Stimulated activated CD8-positive, alpha-beta memory T cell treated with anti-CD3 and anti-CD28 coated beads, Interleukin-4, amount 100 ng/mL, for 48 hours (primary cell): ENCODE measurements around the gene PPP1R11.
"Not testable (repeated sequence)": the region's sequence is repeated elsewhere in the genome, so short reads cannot be mapped to it uniquely, and the experiment has no call there.

ENCODE experiments used
- DNase-seq: peaks from one replicate; pipeline ENCODE4 v3.0.0-alpha.2; 2020

The PPP1R11 gene

DNA sequence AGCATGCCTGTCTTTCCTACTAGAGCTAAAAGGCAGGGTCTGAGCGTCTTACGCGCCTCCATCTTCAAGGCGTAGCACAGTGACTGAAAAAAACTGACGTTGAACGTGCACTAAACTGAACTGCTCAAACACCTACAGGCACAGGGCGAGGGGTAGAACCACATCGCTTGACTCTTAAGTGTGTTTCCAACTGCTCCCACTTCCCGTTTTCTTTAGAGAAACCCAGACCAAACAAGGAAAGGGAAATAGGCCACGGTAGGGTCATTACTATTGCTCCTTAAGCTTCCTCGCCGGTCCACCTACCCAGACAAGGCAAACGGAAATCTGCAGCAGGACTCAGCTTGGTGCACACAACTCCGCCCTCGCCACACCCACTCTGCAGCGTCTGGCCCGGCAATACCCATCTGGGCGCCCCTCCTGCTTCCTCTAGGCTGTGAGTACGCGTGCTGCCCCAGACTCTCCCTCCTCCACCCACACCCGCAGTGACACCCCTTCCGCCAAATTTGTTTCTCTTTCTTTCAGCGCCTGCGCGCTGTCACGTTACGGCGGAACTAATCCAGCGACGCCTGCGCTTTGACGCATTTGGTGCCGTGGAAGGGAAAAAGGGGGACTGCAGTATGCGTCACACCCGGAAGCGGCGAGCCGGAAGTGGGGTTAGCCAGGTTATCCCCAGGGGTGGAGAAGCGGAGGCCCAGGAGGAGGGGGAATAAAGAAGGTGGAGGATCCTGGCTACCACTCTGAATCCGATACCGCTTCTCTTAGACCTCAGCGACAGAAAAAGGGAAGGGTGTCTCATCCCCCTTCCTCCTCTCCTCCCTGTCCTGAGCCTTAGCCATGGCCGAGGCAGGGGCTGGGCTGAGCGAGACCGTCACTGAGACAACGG is at the start of gene PPP1R11:
Gene PPP1R11 (plus strand): TSS at position 622 of the 883 bp plus-strand sequence. CDS start 213 bp downstream, at position 835.
- peak; percentile 97 for DNase-seq

- no peak for DNase-seq
Observed at GRCh38 chr6:30019819-30020218, 47.2 kb upstream of the PPP1R11 start.

DNA sequence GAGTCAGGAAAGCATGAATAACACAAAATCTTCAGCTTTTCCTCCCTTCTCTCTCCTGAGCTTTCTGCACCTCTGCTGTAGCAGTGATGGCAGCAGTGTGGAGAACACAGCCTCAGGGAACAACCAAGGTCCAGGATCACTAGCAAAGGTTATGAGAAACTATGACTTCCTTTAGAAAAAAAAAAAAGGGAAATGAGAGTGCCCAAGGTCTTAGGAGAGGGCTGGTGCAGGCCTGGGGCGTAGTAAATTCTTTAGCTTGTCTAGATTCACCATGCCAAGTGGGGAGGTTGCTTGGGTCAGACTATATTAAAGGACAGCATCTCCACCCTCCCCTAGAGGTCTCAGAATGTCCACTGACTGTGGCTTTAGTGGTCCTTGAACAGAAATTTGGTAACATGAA is 46.4 kb upstream of the PPP1R11 start:
- no peak for DNase-seq

- DNase-seq, result no peak
Observed at GRCh38 chr6:30022189-30022588, 44.8 kb upstream of the PPP1R11 start.

GRCh38 chr6:30022712-30023111 is 44.3 kb upstream of the PPP1R11 start:
- not testable (repeated sequence) for DNase-seq

DNA sequence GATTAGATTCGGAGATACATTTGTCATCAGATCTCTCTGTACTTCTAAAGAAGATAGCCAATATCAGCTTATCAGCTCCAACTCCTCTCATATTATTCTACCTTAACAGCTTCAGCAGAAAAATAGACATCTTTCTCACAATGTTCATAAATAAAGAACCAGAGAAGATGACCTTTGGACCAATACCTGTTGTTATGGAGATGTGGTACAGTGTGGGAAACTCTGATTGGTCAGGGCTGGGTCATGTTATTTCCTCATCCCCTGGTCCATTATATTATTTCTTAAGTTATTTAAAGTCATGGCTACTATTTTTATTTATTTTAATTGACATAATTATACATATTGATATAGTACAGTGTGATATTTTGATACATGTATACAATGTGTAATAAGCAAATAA is 41.8 kb upstream of the PPP1R11 start:
- DNase-seq, result no peak

DNA sequence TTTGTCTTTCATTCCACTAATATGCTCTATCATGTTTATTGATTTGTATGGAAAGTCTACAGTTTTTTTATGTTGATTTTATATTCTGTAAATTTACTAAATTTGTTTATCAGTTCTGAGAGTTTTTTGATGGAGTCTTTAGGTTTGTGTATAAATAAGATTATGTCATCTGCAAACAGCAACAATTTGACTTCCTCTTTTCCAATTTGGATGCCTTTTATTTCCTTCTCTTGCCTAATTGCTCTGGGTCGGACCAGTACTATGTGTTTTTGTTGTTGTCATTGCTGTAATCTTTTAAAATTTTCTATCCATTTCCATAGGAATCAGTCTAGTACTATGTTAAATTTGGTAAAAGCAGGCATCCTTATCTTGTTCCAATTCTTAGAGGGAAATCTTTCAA is 37.4 kb upstream of the PPP1R11 start:
- no peak for DNase-seq

DNA sequence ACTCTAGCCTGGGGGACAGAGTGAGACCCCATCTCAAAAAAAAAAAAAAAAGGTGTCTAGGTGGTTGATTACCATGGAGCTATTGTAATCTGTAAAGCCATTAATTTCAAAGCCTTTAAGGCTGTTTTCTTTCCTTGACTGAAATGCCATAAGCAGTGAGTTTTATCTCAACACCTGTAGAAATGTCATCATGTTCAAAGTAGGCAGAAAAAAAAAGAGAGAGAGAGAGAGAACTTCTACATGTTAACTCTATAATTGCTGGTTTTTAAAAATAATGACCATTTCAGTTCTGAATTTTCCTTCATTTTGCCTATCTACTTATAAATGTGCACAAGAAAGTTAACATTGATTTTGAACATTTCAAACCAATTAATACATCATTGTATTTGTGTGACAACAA is 35.6 kb upstream of the PPP1R11 start:
- DNase-seq, result no peak

- not testable (repeated sequence) for DNase-seq
Observed at GRCh38 chr6:30033440-30033839, 33.6 kb upstream of the PPP1R11 start.

- no peak for DNase-seq
Observed at GRCh38 chr6:30035784-30036183, 31.2 kb upstream of the PPP1R11 start.

GRCh38 chr6:30037182-30037788 is 29.7 kb upstream of the PPP1R11 start:
- DNase-seq, result no peak

DNA sequence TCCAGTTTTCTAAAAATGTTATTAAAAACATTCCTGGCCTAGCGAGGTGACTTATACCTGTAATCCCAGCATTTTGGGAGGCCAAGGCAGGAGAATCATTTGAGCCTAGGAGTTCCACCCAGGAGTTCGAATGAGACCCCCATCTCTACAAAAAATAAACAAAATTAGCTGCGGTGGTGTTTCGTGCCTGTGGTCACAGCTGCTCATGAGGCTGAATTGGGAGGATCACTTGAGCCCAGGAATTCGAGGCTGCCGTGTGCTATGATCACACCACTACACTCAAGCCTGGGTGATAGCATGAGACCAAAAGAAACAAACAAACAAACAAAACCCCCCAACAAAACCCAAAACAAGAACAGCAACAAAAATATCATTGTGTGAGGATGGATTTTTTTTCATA is 25.8 kb upstream of the PPP1R11 start:
- no peak for DNase-seq

DNA sequence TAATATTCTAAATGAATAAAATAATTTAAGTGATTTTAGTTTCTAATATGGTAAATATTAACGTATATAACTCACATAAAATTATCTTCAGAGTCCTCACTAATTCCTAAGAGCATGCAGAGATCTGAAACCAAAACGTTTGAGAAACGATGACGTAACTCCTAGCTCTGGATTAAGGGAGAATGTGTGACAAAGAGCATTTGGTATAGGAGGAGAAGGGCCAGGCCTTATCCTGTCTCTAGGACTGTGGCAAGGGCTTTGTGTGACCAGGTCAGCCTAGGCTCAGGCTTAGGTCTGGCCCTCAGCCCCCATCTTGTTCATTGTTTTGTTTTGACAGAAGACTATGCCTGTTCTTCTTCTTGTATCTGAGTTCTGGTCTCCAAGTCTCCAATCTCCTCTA is 25.2 kb upstream of the PPP1R11 start:
- no peak for DNase-seq

DNA sequence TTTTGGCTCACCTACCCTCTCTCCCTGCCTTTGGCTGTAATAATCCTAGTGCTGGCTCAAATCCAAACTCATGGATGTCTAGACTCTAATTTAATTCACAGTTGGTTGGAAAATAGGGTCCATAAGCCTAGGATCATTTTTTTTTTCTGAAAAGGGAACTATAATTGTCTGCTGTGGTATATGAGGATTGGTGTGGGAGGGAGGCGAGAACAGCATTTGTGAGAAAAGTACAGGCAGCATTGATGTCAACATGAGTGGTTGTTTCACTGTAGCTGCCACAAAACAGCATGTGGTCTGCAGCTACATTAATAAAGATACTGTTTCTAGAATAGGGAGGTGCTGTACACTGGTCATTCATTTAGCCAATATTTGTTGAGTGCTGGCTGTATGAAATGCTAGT is 24.5 kb upstream of the PPP1R11 start:
- no peak for DNase-seq

DNA sequence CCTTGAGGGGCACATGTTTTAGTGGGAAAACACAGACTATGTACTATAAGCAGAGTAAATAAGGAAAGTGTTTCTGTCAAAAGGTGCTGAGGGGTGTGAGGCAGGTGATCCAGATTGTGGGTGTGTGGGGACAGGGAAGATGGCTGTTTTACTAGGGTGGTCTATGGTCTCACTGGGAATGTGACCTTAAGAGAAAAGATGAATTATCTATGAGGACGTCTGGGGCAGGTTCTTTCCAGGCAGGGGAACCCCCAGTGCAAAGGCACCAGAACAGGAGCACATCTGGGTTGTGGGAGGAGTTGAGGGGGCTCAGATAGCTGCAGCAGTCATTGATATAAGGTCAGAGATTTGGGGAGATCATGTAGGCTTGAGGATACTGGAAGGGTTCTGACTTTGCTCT is 24.1 kb upstream of the PPP1R11 start:
- DNase-seq, result no peak

- no peak for DNase-seq
Observed at GRCh38 chr6:30043744-30044143, 23.3 kb upstream of the PPP1R11 start.

DNA sequence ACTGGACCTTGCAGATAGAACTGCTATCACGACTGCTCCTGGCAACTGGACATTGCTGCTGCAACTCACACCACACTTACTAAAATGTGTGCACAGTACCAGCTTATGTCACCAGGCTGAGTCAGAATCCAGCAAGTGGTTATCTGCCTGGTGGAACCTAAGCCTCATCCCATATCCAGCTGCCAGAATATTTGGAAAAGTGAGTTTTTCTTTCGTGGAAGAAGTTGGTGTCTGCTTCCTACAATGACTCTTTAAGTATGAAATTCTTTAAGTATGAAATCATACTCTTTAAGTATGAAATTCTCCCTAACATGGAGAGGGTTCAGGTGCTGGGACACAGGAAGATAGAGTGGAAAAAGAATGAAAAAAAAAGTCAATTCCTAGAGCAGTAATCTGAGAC is 22.4 kb upstream of the PPP1R11 start:
- no peak for DNase-seq

DNA sequence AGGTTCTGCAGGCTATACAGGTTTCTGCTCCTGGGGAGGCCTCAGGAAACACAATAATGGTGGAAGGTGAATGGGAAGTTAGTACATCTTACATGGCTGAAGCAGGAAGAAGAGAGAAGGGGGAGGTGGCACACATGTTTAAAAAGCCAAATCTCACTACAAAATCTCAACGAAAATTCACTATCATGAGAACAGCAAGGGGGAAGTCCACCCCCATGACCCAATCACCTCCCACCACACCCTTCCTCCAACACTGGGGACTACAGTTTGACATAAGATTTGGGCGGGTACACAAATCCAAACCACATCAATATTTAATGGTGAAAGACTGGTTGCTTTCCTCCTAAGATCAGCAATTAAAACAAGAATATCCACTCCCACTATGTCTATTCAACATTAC is 19.8 kb upstream of the PPP1R11 start:
- no peak for DNase-seq

GRCh38 chr6:30053682-30054081 is 13.3 kb upstream of the PPP1R11 start:
- DNase-seq, result no peak

- DNase-seq, result no peak
Observed at GRCh38 chr6:30055513-30055912, 11.5 kb upstream of the PPP1R11 start.

DNA sequence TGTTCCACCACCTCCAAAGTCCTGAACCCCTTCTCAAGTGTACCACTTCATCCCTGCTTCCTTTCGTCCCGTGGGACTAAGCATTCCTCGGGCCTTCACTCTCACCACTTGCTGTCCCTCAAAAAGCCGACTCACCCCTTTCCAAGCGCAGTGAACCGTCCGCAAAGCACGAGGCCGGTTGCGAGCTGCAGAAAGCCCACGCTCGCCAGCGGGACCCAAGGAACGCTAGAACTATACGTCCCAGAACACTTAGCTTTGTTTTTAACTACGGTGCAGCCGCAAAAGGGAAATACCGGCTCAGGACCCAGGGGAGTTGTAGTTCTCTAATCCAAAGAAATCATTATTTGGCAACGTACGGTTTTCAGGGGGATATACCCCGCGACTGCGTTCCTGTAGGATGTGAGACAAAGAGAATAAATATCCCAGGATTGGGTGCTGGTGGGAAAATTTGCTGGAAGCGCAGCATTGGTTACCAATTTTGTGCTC is 6.3 kb upstream of the PPP1R11 start:
- DNase-seq, result peak; percentile 53

DNA sequence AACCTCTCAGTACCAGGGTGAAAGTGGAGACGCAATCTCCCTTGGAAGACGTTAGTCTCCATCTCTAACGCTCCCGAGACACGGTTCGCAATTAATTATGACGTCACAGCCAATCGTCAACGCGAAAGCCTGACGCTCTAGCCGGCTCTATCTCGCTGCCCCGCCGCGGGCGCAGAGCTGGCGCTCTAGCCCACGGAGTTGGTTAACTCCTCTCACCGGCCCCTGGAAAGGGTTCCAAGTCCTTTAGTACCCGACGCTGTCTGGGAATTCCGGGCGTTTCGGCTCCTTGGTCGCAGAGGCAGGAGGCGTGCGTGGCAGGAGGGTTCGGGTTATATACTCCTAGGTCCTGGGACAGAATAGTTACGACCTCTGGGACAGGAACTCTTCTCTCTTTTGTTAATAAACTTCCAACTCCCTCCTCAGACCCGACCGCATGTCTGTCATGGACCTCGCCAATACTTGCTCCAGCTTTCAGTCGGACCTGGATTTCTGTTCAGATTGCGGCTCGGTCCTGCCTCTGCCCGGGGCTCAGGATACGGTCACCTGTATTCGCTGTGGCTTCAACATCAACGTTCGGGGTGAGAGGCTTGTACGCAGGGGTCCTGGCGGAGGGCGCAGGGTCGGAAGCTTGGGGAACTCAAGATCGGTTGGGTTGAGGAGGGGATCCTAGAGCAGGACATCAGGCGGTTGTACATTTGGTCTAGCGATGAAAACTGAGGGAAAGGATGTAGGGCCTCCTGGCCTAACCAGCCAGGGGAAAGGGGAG is 5.7 kb upstream of the PPP1R11 start, which contains the start of gene POLR1H:
Gene POLR1H (plus strand): TSS at position 174 of the 766 bp plus-strand sequence. CDS start 260 bp downstream, at position 434.
- peak; percentile 87 for DNase-seq

DNA sequence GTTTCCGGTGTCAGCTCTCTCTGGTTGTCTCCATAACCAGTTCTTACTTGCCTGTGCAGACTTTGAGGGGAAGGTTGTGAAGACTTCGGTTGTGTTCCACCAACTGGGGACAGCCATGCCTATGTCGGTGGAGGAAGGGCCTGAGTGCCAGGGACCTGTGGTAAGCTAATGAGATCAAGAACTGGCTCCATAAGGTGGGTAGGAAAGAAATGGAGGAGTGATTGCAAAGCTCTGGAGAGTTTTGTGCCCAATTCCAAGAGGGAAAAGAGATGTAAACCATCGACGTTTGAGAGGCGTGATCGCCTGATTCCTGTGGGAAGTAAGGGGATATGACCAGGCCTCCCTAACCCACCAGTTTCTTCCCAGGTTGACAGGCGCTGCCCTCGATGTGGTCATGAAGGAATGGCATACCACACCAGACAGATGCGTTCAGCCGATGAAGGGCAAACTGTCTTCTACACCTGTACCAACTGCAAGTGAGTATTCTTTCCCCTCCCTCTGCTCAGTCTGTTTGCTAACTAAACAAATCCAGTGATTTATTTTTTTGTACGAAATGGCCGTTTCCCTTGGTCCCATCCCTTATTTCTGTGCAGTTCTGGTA is 5.0 kb upstream of the PPP1R11 start:
- no peak for DNase-seq
